DMS 273 (cell line): Measurements from ENCODE around the gene SSR4.
"Not testable (repeated sequence)": the region's sequence is repeated elsewhere in the genome, so short reads cannot be mapped to it uniquely, and the experiment has no call there.

Source experiments
- DNase-seq: peaks from one replicate; lab custom pipeline; 2025; ENCODE audit not compliant: unreplicated experiment; lab: John Stamatoyannopoulos, UW

Gene SSR4

DNA sequence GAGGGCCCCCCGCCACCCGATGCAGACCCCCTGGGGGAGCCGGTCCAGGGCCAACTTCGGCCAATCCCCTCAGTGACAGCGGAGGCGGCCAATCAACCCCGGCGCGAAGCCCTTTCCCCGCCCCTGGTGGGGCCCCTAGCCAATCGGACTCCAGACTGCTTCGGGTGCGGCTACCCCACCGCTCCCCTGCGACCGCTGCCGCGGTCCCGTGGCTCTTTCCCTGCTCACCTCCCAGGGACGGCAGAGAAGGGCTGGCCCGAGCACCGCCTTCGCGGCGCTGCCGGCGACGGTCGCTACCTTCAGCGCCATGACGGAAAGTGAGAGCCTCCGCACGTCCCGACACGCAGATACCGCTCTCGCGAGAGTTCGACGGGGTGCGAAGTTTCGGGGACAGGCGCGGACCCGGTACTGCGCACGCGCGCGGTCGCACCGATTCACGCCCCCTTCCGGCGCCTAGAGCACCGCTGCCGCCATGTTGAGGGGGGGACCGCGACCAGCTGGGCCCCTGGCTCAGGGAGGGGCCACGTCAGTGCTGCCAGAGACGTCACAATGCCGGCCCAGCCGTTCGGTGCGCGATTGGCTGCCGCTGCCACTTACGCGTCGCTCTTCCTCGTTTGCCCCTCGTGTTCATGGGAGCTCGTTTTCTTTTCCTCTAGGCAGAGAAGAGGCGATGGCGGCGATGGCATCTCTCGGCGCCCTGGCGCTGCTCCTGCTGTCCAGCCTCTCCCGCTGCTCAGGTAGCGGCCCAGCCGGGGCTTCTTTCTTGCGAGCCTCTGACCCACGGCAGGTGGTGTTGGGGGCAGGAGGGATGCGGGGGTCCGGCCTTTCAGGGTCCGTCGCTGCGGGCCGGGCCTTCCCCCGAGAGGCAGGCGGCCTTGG lies at the start of gene SSR4, which contains the start of gene IDH3G:
SSR4 (plus strand) TSS at position 651 of the 879 bp plus-strand sequence; CDS start at position 671, 20 bp downstream.
IDH3G (minus strand) TSS at position 358 of the 879 bp plus-strand sequence; CDS start at position 309, 49 bp downstream.
- peak; percentile 98 for DNase-seq

DNA sequence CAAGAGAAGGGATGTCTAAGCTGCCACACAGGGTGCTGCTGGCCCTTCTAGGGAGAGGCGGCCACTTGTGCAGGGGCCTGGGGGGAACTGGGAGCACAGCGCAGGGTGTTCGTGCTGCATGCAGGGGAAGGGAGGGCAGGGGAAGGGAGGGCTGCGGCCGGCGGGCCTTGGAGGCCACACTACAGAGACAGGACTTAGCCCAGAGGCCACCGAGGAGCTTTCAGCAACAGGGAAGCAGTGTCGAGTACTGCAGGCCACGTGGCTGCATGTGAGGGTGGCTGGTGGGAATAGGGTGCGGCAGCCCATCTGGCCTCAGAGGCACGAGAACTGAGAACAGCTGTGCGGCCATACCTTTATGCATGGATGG lies 49.4 kb upstream of the SSR4 start:
- peak; percentile 62 for DNase-seq

DNA sequence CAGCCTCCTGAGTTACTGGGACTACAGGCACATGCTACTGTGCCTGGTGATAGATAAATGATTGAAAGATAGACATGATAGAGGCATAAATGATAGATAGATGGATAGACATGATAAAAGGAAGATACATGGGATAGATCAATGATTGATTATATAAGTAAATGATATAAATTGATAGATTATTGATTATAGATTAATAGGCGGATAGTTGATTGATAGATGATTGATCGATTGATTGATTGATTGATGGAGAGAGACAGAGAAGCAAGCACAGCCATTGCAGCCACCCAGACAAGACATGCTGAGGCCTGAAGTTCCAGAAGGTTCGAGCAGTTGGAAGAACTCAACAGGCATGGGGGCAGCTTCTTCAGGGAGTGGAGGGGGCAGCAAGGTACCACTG lies 48.1 kb upstream of the SSR4 start:
- no peak for DNase-seq

DNA sequence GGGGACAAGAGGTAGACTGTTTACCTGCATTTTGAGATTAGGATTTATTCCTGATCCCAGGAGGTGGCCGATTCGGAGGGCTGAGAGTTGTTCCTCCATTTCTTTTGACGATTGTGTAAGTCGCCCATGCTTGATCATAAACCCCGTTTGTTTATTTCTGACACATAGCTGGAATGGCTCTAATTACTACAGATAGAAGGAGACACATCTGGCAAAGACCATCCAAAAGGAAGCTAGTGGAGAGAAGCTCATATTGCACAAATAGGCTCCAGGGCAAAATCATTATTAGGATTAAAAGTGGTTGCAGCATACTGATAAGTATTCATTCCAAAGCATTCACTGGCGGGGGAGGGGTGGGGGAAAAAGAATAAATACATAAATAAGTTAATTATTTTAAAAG lies 47.5 kb upstream of the SSR4 start:
- DNase-seq: not testable (repeated sequence)

DNA sequence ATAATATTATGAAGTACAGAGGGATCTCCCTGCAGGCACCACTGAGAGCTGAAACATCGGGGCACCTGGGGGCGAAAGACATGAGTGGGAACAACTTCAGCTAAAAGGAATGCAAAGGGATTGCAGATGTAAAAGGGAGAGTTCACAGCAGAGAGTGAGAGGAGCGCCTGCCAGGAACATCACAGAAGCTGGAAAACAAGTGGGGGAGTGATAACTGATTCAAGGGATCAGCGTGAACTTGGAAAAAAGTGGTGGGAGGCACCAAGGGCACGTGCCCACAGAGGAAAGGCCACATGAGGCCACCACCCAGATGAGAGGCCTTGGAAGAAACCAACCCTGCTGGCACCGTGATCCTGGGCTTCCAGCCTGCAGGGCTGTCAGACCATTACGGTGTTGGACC lies 45.5 kb upstream of the SSR4 start:
- DNase-seq: not testable (repeated sequence)

DNA sequence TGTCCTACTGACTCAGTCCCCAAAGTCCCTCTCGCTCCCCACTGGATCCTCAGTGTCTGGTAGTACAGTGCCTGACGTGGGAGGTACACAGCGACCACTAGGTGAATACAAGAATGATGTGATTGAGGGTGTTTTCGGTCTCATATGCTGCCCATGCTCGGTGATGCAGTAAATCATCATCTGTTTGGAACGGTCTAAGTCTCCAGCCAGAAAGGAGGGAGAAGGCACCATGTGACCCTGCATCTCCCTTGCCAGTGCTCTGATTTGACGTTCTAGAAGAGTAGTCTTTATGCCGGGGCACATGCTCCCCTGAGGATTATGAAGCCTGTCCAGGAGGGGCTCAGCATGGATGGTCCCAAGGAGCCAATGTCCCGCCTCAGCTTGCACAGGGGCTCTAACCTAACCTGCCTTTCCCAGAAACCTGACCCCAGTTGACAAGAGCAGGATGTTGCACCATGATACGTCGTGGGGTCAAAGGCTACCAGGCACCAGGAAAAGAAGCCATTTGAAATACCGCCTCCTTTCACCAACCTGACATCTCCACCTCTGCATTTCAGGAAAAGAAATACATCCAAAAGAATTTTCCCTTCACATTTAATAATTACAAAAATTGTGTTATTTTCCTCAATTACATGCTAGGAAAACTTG lies 44.2 kb upstream of the SSR4 start:
- no peak for DNase-seq

DNA sequence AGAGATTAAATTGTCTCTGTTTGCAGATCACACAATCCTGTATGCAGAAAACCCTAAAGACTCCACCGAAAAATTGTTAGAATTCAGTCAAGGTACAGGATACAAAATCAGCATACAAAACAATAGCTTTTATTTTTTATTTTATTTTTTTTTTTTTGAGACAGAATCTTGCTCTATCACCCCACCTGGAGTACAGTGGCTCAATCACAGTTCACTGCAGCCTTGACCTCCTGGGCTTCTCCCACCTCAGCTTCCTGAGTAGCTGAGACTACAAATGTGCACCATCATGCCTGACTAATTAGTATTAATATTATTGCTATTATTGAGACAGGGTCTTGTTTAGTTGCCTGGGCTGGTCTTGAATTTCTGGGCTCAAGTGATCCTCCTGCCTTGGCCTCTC lies 39.3 kb upstream of the SSR4 start:
- no peak for DNase-seq

DNA sequence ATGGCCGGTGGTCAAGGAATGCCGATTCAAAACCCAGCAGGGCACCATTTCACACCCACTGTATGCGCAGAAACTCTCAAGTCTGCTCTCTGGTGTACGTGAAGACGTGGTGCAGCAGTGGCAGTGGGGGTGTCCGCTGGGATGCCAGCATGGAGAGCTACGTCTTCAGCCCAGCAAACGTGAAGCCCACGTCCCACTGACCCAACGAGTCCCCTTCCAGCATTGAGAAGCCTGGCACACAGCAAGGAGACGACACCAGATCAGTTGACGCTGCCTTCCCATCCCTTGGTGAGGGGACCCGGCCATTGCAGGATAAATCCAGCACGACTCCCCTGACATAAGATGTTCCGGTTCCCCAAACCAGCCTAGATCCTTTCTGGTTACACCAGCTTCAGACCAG lies 32.6 kb upstream of the SSR4 start:
- no peak for DNase-seq

DNA sequence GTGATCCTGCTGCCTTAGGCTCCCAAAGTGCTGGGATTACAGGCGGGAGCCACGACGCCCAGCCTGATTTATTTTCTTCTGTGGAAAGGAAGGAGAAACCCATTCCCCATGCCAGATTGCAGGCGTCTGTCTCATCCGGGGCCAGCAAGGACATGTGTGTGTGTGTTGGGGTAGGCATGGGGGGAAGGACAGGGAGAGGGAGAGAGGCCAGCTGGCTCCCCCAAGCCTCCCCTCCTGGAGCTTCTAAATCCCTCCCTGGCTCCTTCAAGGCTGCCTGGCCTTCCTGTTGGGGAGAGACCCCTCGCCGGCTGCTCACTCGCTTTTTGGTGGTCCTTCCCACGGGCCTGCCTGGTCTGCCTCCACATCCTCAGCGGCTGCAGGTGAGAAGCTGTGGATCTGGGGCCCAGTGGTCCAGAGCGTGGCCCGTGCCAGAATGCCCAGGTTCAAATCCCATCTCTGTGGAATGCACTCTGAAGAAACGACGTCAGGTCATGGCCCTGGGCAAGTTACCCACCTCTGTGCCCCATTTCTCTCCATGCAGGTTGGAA lies 31.8 kb upstream of the SSR4 start:
- no peak for DNase-seq

DNA sequence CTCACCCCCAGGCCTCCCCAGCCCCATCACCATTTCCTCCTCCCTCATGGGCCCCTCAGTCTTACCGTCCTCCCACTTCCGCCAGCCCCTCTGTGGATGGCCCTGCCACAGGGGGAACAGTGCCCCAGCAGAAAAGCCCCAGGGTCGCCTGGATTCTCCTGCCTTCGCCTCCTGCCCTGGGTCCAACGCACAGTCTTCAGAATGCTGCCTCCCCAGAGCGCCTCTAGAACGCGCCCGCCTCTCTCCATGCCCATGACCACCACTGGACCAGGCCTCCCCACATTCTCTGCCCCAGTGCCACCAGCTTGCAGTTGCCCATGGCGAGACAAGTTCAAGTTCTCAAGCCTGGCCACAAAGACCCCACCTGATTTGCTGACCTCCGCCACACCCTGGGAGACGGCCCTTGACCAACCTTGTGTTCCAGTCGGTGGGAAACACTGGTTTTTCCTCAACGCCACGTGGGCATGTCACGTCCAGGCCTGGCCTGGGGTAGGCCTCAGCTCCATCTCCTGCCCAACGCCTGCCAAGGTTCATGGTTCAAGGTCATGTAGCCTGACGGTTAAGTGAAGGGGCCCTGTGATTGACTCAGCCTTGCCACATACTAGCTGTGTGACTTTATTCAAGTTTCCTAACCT lies 31.1 kb upstream of the SSR4 start:
- DNase-seq: no peak

DNA sequence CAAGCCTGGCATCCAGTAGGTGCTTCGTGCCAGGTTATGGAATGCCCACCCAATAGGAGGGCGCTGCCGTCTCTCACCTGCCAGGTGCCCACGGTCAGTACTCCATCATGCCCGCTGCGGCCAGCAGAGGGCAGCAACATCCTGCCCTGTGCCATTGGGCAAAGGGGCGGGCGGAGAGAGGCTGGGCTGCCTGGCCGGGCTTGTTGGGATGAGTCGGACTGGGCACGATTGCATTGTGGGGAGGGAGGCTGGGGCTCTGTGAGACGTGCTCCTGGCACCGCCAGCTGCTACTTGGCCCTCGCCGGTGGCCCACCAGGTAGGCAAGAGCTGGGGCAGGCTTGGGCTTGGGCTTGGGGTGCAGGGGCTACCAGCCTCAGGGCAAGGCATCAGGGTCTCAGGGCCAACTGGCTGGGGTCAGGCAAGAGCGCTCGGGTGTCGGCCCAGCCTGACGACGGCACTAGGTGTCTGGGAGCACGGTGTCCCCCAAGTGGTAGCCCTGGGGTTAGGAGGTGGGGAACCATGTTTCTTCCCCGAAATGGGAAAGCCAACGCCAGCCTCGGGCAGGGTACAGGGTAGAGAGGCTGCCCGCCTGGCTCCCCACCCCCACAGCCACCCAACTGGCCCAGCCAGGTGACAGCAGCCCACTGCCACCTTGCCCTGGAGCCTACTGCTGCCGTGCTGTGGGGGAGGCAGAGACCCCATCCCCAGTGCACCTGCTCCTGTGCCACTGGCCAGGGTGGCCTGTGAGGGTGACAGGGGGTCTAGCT lies 30.3 kb upstream of the SSR4 start, which contains the start of gene PLXNB3:
PLXNB3 (plus strand) TSS at position 261 of the 767 bp plus-strand sequence. CDS start 1,287 bp downstream, outside the sequence.
- DNase-seq: peak; percentile 95

DNA sequence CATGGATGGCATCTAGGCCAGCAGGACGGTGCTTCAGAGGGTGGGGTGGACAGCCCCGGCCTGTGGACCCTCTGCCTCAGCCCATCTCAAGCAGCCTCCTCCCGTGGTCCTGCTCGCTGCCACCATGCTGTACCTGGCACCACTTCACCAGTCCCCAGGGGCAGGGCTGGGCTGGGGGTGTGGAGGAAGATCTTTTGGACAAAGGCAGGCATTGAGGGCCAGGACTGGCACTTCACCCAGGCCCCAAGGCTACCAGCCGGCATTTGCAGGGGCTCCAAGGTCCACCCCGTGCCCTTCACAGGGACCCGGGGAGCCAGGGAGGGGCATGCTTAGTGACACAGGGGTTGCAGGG lies 29.7 kb upstream of the SSR4 start:
- DNase-seq: no peak

DNA sequence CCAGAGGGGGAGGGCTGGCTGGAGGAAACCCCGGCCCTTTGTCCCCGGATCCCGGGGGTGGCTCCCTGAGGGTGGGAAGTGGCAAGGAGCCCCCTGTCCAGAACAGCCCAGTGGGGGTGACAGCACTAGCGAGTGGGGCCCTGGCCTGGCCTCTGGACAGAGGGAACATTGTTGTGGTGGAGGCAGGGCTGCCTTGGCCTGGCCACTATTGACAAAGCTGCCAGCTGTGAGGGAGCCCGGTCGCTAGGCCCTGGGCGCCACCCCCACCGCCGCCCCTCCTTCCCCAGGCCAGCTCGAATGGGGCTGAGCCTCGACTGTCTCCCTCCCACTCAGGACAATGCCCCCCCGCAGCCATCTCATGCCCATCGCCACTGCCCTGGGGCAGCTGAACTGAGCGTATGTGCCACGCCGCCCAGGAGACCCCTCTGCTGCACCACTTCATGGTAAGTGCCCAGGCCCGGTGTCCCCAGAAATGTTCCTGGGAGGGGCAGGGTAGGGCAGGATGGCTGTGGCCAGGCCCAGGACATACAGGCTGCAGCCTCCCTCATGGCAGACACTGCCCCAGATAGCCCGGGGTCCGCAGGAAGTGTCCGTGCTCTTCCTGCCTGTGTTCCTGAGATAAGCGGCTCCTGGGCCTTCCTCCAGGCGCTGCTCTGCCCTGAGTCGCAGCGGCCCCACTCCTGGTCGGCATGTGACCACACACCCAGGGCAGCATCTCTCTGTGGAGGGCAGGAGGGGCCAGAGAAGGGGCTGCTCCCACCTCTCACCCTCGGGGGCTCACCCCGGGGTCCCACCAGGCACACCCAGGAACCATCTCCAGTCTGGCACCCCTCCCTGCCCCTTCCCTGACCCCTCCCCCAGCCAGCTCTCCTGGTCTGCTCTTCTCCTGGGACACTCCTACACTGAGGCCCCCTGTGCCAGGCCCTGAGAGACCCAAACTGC lies 29.1 kb upstream of the SSR4 start:
- DNase-seq: no peak

DNA sequence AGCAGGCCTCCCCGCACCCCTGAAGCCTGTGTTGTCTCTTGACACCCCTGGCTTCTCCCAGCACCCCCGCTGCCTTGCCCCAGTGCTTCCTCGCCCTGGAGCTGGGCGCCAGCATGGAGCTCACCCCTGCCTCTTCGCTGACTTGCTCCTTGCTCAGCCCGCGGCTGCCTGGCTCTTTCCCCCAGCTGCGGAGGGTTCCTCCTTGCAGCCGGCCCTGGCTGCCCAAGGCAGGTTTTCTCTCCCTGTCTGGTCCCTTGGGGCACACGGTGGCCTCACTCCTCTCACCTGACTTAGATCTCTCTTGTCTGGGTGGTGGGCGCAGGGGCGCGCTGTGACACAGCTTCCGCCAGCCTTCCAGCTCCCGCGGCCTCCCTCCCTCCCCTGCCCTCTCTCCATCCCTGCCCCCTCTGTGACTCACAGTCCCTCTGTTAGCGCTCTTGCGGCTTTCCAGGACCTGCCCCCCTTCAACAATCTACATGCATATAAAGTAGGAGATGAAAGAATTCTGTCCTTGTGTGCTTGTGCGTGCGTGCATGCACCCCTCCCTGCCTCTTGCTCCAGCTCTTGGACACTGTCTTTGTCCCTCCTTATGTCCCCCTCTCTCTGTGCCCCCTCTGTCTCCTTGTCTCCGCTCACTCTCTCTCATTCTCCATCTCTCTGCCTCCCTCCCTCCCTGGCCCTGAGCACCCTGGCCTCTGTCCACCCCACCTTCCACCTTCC lies 28.2 kb upstream of the SSR4 start:
- peak; percentile 82 for DNase-seq

DNA sequence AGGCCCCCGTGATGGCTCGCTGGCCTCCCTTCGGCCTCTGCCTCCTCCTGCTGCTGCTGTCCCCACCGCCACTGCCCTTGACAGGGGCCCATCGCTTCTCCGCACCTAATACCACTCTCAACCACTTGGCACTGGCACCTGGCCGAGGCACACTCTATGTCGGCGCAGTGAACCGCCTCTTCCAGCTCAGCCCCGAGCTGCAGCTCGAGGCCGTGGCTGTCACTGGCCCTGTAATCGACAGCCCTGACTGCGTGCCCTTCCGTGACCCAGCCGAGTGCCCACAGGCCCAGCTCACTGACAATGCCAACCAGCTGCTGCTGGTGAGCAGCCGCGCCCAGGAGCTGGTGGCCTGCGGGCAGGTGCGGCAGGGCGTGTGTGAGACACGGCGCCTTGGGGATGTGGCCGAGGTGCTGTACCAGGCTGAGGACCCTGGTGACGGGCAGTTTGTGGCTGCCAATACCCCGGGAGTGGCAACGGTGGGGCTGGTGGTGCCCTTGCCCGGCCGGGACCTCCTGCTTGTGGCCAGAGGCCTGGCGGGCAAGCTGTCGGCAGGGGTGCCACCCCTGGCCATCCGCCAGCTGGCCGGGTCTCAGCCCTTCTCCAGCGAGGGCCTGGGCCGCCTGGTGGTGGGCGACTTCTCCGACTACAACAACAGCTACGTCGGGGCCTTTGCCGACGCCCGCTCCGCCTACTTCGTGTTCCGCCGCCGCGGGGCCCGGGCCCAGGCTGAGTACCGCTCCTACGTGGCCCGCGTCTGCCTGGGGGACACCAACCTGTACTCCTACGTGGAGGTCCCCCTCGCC lies 27.4 kb upstream of the SSR4 start:
- no peak for DNase-seq

DNA sequence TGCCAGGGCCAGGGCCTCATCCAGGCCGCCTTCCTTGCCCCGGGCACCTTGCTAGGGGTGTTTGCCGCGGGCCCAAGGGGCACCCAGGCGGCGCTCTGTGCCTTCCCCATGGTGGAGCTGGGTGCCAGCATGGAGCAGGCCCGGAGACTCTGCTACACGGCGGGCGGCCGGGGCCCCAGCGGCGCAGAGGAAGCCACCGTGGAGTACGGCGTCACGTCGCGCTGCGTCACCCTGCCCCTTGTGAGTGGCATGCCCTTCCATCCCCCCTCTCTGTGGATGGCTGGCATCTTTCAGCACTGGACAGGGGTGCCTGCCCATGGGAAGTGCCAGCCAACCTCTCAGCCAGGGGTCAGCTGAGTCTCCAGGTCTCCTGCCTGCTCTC lies 26.8 kb upstream of the SSR4 start:
- DNase-seq: no peak

DNA sequence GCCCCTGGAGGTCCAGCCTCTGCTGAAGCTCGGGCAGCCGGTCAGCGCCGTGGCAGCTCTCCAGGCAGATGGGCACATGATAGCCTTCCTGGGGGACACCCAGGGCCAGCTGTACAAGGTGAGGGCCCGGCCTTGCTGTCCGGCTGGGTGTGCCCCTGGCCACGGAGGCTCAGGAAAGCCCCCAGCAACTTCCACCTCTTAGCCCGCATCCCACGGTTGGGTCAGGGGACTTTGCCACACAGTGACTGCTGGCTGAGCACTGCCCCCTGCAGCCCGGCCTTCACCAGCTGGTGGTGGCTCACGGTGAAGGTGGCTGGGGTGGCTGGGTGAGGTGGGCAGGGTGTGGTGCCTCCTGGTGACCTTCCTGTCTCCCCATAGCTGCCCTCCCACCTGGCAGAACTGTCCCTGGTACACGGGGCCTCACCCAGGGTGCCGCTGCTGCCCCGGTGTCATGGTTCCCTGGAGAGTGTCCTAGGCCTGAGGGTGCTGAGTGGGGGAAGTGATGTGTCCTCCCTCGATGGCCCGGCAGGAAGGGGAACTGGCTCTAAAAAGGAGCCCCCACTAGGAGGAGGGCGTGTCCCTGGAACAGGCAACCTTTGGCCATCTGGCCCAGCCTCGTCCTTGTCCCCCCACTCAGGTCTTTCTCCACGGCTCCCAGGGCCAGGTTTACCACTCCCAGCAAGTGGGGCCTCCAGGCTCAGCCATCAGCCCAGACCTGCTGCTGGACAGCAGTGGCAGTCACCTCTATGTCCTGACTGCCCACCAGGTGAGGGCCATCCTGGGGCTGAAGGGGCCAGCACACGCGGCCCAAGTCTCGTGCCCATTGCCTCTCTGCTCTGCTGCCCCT lies 25.9 kb upstream of the SSR4 start:
- no peak for DNase-seq
